HG02970 (cell line): ENCODE results near the gene PI4KA.
A peak's percentile ranks its signal among the peaks of the same experiment; 100 is the strongest.
"Not testable (repeated sequence)": the region's sequence is repeated elsewhere in the genome, so short reads cannot be mapped to it uniquely, and the experiment has no call there.

Experiments
- ATAC-seq: cut with Tn5 transposase; IDR thresholded peaks from one replicate; pipeline ENCODE4 v1.9.1; 2021; ENCODE audit warnings: mild to moderate bottlenecking, moderate library complexity, moderate number of reproducible peaks; ENCODE audit not compliant: unreplicated experiment, low FRiP score

The PI4KA gene

DNA sequence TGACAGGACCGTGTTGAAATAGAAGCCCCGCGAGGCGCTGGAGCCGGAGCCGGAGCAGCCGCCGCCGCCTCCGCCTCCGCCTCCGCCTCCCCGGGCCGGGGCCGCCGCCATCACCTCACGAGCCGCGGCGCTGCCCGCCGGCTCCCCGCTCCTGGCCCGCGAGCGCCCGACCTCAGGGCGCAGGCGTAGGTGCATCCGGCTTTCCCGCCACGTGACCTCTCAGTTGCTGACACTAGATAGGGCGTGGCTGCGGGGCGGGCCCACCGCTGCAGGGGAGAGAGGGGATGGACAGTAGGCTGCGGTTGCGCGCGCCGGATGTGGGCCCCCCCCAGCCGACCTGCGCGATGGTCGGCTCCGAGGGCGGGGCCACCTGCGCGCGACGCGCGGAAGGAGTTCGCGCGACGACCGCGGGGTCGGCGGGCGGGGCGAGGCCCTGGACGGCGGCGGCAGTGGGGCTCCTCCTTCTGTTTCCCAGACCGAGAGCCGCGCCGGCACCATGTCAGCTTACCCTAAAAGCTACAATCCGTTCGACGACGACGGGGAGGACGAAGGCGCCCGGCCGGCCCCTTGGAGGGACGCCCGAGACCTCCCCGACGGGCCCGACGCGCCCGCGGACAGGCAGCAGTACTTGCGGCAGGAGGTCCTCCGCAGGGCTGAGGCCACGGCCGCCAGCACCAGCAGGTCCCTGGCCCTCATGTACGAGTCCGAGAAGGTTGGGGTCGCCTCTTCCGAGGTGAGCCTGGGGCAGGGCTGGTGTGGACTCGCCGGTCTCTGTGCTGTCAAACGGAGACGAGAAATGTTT lies at the start of gene PI4KA, which contains the start of gene SNAP29:
PI4KA (minus strand) TSS at position 197 of the 802 bp plus-strand sequence; CDS start at position 111, 86 bp downstream.
SNAP29 (plus strand) TSS at position 393 of the 802 bp plus-strand sequence; CDS start at position 497, 104 bp downstream.
- ATAC-seq: peak; percentile 89

DNA sequence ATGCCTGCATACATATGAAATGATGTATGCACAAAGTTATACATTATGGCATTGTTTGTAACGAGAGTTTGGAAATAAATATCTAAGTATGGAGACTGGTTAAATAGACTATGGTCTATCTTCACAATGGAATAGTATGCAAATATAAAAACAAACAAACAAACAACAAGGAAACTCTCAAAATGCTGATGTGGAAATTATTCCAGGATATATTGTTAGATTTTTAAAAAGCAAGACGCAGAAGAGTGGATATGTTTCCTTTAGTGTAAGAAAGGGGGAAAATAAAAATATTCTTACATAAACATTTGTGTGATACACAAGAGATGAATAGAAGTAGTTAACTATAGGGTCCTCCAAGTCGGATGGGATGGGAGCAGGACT lies 47.8 kb upstream of the PI4KA start:
- ATAC-seq: no peak

DNA sequence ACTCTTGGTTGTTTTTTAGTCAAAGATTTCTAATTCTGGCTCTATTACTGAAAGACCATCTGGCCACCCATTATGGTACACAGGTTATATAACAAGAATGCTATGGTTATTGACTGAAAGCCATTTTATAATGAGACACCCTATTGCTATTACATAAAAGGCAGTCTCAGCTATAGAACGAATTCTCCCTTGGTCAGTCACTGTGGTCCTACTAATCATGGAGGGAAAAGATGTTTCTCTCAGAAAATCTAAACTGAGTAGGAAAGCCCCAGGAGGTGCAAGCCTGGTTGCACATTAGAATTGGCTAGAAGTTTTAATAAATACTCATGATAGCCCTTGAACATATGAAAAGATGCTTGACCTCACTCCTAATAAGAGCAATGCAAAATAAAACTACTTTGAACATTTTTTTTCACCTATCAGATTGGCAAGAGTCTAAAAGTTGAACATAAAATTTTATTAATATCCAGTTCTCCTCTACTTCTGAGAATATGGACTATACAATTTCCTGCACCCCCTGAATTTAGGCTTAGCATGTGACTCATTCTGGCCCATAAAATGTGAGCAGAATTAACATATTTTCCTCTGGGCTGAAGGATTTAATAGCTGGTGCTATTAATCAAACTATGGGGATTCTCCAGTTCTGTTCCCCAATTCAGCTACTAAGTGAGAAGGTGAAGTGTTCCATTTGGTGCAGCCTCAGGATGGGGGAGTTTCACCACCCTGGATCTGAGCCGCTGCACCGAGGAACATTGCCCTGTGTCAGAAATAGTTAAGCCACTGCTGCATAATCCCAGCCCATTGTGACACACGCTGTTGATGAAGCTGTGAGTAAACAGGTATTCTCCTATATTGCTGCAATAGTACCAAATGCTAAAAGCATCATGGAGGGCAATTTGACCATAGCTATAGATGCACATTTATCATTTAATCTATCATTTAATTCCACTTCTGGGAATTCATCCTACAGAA lies 47.1 kb upstream of the PI4KA start:
- ATAC-seq: no peak

DNA sequence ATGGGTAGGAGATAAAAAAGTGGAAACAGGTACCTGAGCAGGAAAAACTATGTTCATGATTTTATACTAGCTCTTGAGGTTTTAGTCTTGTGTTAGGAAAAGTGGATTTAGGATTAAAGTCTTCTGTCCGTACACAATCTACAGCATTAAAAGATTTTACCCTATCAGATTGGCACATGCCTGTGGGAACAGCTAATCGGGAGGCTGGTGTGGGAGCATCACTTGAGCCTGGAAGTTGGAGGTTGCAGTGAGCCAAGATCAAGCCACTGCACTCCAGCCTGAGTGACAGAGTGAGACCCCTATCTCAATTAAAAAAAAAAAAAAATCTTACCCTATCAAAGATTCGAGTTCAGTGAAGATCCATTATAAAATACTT lies 46.4 kb upstream of the PI4KA start:
- ATAC-seq: no peak

DNA sequence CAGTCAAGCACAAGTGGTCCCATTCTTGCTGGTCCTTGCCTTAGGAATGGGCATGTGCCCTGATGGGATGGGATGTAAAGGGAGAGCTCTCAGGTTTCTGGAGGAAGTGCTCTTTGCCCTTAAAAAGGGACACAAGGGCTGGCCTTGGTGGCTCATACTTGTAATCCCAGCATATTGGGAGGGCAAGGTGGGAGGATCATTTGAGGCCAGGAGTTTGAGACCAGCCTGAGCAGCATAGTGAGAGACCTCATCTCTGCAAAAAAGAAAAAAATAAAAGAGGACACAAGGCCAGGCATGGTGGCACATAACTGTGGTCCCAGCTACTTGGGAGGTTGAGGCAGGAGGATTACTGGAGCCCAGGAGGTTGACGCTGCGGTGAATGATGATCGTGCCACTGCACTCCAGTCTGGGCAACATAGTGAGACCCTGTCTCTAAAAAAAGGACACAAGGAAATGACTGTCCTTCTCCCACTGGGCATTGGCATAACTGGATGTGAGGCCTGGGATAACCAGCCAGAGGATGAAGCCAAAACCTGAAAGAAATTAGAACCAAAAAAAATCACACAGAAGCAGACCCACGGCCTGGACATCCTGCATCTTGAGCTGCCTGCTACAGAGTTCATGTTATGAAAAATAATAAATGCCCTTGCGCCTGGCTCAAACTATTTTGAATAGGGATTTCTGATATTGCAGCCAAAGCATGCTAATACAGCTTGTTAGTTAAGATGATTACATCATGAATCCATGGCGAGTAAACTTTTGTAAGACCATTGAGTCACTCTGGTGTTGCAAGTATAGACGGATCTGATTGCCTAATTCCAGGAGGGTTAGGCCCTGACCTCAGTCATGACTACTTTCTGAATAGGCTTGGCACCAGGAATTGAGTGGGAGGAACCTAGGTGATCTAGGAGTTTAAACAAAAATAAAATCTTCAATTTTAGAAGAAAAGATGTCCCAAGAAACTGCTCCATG lies 45.7 kb upstream of the PI4KA start:
- ATAC-seq: no peak

DNA sequence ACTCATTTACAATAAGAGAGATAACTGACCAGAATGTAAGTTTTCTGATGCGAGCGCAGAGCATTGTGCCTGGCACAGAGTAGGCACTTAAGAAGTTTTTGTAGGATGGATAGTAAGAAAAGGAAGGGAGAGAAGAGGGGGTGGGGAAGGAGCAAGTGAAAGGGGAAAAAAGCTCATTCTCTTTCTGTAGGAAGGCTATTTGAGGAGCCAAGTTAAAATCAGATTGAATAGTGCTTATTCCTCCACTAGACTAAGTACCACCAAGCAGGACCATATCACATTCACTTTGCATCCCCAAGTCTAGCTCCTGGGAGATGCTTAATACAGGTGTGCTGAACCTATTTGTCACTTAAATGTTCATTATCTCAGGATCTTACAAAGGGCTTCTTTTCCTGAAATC lies 44.5 kb upstream of the PI4KA start:
- no peak for ATAC-seq

DNA sequence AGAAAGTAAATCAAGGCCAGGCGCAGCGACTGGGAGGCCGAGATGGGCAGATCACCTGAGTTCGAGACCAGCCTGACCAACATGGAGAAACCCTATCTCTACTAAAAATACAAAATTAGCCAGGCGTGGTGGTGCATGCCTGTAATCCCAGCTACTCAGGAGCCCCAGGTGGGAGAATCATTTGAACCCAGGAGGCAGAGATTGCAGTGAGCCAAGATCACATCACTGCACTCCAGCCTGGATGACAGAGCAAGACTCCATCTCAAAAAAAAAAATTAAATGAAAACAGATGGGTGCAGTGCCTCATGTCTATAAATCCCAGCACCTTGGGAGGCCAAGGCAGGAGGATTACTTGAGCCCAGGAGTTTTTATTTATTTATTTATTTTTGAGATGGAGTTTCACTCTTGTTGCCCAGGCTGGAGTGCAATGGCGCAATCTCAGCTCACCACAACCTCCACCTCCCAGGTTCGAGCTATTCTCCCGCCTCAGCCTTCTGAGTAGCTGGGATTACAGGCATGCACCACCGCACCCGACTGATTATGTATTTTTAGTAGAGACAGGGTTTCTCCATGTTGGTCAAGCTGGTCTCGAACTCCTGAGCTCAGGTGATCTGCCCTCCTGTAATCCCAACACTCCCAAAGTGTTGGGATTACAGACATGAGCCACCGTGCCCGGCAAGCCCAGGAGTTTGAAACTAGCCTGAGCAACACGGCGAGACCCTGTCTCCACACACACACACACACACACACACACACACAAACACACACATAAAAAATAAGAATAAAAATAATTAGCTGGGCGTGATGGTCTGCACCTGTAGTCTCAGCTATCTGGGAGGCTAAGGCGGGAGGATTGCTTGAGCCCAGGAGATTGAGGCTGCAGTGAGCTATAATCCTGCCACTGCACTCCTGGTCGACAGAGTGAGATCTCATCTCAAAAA lies 42.8 kb upstream of the PI4KA start:
- not testable (repeated sequence) for ATAC-seq

DNA sequence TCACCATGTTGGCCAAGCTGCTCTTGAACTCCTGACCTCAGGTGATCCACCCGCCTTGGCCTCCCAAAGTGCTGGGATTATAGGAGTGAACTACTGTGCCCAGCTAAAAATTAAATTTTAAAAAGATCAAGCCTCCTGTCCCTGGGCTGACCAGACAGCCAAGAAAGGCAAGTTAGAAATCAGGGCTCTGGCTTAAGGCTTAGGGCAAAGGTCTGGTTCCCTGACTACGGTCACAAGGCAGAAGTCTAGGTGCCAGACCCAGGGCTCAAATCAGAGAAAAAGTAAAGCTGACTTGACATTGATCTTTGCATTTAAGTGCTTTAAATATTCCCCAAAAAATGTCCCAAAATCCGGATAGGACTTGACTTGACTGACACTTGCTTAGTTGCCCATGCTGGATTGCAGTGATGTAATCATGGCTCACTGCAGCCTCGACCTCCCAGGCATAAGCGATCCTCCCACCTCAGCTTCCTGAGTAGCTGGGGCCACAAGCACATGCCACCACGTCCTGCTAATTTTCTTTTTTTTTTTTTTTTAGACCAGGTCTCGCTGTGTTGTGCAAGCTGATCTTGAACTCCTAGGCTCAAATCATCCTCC lies 41.3 kb upstream of the PI4KA start:
- ATAC-seq: no peak

DNA sequence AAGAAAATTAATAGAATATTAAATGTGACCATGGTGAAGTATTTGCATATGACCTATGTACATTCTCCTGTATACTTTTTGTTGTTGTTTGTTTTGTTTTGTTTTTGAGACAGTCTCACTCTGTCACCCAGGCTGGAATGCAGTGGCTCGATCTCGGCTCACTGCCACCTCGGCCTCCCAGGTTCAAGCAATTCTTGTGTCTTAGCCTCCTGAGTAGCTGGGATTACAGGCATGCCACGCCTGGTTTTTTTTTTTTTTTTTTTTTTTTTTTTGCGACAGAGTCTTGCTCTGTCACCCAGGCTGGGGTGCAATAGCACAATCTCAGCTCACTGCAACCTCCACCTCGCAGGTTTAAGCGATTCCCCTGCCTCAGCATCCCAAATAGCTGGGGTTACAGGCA lies 39.1 kb upstream of the PI4KA start:
- not testable (repeated sequence) for ATAC-seq

DNA sequence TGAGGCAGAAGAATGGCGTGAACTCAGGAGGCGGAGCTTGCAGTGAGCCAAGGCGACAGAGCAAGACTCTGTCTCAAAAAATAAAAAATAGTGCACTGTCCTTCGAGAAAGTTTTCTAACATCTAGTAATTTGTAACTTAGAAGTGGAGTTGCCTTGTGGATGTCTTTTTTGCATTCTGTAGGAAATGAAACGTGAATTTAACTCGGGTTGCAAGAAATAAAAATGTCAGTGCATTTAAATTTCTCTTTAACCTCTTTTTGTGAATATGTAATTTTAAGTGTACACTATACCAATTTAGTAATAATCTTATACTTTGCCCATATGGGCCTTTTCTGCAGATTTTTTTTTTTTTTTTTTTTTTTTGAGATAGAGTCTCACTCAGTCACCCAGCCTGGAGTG lies 32.4 kb upstream of the PI4KA start:
- ATAC-seq: no peak

DNA sequence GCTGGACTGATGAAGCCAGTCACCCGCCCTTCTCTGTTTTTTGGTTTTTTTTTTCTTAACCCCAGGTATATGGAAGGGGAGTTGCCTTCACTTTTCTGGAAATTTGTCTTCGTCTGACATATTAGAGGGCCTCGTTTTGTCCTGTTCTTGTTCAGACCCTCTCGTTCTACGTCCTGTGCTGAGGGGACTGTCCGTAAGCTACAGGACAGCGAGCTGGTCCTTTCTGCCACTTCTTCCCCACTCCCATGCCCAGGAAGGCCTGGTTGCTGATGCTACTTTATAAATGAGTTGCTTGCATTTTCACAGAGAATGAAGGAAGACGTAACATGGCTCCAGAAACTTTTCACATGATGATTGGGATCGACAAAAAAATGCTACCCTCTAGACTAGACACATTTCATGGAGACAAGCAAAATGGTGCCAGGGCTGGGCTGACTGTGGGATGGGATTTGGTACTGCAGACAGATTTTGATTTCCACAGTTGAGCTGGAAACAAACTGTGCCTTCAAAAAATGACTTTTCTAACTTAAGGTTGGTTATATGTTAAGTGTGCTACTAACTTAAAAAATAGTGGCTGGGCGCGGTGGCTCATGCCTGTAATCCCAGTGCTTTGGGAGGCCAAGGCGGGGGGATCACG lies 31.4 kb upstream of the PI4KA start:
- ATAC-seq: no peak

DNA sequence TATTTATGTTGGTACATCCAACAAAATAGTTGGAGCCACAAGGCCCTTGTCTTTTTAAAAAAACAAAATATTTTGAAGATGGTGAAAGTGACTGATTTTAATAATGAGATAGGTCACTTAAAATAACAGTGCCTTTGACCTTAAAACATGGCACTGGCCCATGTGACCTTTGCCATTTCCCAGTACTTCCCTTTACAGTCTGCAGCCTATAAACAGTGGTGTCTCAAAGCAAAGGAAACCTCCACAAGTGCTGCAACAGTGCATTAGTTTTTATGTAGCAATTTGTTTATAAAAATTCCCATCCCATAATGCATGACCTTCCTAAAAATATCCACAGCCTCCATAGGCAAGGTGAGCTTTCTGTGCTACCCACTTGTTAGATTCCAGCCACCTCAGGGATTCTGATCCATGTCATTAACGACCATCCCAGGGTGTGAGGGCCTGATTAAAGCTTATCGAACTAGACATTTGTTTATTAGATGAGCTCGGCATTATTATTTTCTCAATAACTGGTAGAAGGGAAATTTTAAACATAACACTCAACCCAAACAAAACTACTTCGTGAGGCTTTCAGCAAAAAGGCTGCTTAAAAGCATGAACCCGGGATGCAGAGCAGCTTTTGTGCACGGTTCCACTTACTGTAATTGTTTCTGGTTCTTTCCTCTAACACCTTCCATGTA lies 30.6 kb upstream of the PI4KA start:
- no peak for ATAC-seq

DNA sequence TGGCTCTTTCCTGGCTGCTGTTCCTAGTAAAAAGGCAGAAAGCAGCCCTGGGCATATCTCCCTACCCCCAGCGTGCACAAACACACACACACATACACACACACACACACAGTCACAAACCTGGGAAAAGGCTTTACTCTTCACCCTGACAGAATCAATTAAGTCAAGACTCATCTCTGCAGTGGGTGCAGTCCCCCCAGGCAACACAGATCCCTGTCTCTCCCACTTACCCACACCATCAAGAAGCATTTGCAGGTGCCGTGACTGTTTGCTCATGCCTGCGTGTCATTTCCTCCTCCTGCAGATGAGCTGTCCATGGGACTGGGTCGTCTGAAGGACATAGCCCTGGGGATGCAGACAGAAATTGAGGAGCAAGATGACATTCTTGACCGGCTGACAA lies 28.8 kb upstream of the PI4KA start:
- no peak for ATAC-seq

DNA sequence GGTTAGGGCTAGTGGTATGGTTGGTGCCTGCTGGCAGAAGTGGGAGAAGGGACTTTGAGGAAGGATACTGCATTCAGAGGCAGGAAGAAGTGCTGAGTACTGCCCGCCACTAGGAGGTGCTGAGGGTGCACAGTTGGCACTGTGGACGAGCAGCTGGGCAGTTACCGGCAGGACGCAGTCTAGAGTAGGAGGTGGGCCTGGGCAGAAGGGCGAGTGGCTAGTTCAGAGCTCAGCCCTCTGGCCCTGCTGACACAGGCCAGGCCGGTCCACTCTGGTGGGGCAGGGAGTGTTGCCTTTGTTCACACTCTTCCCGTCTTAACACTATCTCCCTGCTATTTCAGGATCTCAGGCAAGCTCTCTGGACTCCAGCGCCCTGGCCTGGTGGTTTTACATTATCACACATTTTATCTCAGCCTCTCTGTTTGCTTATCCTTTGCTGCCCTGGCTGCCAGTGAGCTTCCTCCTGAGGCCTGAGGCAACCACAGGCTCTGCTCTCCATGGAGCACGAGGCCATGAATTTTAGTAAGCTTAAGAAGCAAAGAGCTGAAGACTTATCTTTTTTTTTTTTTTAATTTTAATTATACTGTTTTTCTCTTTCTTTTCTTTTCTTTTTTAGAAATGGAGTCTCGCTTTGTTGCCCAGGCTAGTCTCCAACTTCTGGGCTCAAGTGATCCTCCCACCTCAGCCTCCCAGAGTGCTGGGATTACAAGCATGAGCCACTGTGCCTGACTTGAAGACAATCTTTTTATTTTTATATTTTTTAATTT lies 27.1 kb upstream of the PI4KA start:
- no peak for ATAC-seq

DNA sequence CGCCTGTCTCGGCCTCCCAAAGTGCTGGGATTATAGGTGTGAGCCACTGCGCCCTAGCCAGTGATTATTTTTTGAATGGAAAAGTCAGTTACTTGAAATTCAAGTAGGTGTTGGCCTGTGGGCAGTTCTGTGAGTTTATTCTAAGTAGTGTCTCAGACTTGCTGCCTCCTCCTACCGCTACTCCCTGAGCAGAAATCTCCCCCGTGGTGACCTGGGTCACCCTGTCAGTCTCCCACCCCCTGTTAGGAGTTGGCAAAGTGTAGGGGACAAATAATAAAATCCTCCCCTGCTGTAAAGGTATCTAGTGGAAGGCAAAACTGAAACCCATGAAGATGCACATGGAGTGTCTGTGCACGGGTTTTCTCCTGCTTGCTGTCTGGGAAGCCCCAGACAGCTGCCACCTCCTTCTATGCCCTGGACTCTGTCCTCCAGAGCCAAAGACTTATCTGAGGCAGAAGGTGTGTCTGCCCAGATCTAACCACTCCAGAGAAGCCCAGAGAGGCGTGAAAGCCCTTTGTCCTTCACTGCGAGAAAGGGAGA lies 26.5 kb upstream of the PI4KA start:
- ATAC-seq: no peak

DNA sequence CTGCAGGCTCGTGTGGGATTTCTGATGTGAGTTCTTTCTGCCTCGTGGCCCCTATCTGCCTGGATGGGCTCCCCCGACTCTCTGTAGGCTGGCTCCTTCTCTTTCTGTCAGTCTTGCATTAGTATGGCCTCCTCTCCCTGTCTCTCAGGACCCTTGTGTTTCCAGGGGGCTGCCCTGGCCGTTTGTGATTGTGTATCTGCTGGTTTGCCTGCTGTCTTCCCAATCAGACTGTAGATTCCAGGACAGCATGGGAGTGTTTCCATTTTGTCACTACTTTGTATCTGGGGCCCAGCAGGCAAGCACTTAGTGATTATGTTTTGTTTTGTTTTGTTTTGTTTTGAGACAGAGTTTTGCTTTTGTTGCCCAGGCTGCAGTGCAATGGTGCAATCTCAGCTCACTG lies 25.8 kb upstream of the PI4KA start:
- no peak for ATAC-seq

DNA sequence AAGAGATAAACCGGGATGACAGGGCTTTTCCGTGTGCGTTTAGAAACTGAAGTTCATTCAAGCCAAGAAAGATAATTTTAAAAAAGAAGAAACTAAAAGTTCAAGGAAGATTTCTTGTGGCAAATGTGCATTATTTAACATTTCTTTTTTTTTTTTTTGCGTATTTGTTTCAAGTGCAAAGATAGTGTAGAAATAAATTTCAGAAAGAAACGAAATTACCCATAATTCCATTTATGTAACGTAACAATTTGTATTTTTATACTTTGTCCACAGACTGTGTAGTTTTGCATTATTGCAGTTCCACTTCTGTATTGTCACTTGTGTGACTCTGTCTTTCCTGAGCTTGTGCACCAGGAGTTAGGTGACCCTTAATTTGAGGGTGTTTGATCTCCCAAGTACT lies 24.2 kb upstream of the PI4KA start:
- no peak for ATAC-seq
